Spleen (tissue), 11 donors: ENCODE measurements around the gene ARHGAP20. TPM values are rescaled to one million over a fixed set of nuclear protein-coding genes. Genes with fewer than 3 reads are reported as not detected.

Source experiments
- DNase-seq: peaks from one replicate; pipeline ENCODE4 v3.0.0-alpha.2; 2020
- H3K27ac ChIP-seq, 8 donors: fragments of 200-600 bp; sonication (generic) in 7 of 8; 1 replicate in 4 of 8; 2 replicates in 4 of 8; pipeline versions ENCODE4 v1.5.0 to v1.8.0; 2016 to 2021; ENCODE audit warnings: inconsistent platforms in 4 of 8, mild to moderate bottlenecking in 4 of 8, moderate library complexity in 1 of 8
- H3K27me3 ChIP-seq, 7 donors: fragments of 200-600 bp; sonication (generic) in 6 of 7; replicated peaks in 1 of 7; 1 replicate in 4 of 7; 2 replicates in 3 of 7; pipeline versions ENCODE4 v1.5.0 to v1.8.0; 2016 to 2021; ENCODE audit warnings: inconsistent platforms in 3 of 7, mild to moderate bottlenecking in 1 of 7
- H3K36me3 ChIP-seq, 6 donors: fragments of 200-600 bp; sonication (generic) in 5 of 6; 1 replicate in 4 of 6; 2 replicates in 2 of 6; pipeline versions ENCODE4 v1.5.0 to v1.8.0; 2016 to 2021; ENCODE audit warnings: inconsistent platforms in 2 of 6
- H3K4me1 ChIP-seq, 6 donors: fragments of 200-600 bp; sonication (generic) in 5 of 6; 1 replicate in 3 of 6; 2 replicates in 3 of 6; pipeline versions ENCODE4 v1.5.0 to v1.8.0; 2016 to 2021; ENCODE audit warnings: inconsistent platforms in 3 of 6
- H3K4me3 ChIP-seq, 8 donors: fragments of 200-600 bp; sonication (generic) in 7 of 8; 1 replicate in 4 of 8; 2 replicates in 4 of 8; pipeline versions ENCODE4 v1.5.0 to v1.8.0; 2016 to 2021; ENCODE audit warnings: inconsistent platforms in 4 of 8, mild to moderate bottlenecking in 4 of 8, moderate library complexity in 2 of 8
- H3K9me3 ChIP-seq, 8 donors: fragments of 200-600 bp; sonication (generic) in 7 of 8; 1 replicate in 4 of 8; 2 replicates in 4 of 8; pipeline versions ENCODE4 v1.5.0 to v1.8.0; 2016 to 2021; ENCODE audit warnings: inconsistent platforms in 4 of 8
- CTCF ChIP-seq, 11 experiments: fragments of 200-600 bp in 7 of 11; fragments of 450-650 bp in 4 of 11; sonication (generic) in 4 of 11; IDR thresholded peaks in 8 of 11; conservative IDR thresholded peaks in 3 of 11; 1 replicate in 7 of 11; 2 replicates in 4 of 11; pipeline versions ENCODE4 v1.4.0 to v1.8.0; 2016 to 2021; ENCODE audit warnings: antibody characterized with exemption in 11 of 11, inconsistent platforms in 4 of 11, mild to moderate bottlenecking in 1 of 11
- POLR2A ChIP-seq, 3 donors: fragments of 450-650 bp; IDR thresholded peaks; one replicate each; pipeline ENCODE4 v1.5.1; 2017; ENCODE audit warnings: antibody characterized with exemption in 3 of 3, mild to moderate bottlenecking in 1 of 3
- POLR2AphosphoS5 ChIP-seq, 3 donors: sonication (generic); formaldehyde crosslinking; IDR thresholded peaks; one replicate each; pipeline ENCODE4 v1.5.1; 2017; ENCODE audit warnings: antibody characterized with exemption in 3 of 3
- WGBS, 5 donors: extraction: QIAGEN DNeasy Blood & Tissue Kit in 3 of 5; methylation state at CpG; one replicate each; pipeline versions ENCODE4 v1.1.5 to v1.1.7; 2013 to 2018; 5-methylcytosine and 5-hydroxymethylcytosine counted together
- intact Hi-C: fragments of 100-400 bp; cut with DNase I; formaldehyde crosslinking; loops from one replicate; pipeline ENCODE4 v1.15.0; 2023; ENCODE audit warnings: low total_unique reads
- polyA plus RNA-seq, 3 donors: library from polyadenylated mRNA; stranded (reverse); fragments of 200-250 nt; gene quantifications; one replicate each; pipeline ENCODE4 v1.2.1, GENCODE V29; 2013
- total RNA-seq, 7 donors: library from RNA; depleted of rRNA in 3 of 7; stranded (reverse); fragments of >200 nt in 3 of 7; fragmentation: NEBNext Ultra II Directional in 4 of 7; extraction: Animal tissue kit (Norgen Biotek cat#: 25700) in 4 of 7; gene quantifications; one replicate each; pipeline versions ENCODE4 v1.1.0 to v1.2.1, GENCODE V29; 2016 to 2021
- donor health status: healthy with polysubstance abuse.
- donor health status: DM: no; HTN: no; CAD: no; lungs with moderate emphysema.
- donor health status: DM: no; HTN: no; CAD: no.
- donor health status: Bipolar disorder and iron deficiency.
- donor health status: healthy.
- donor health status: DM: no; HTN: no; CAD: no.
- donor health status: DM: yes; HTN: yes; CAD: no.

ARHGAP20 gene
- total and polyA plus RNA-seq, 10 donors: 0.15 to 11.0 (median 1.5) TPM

GRCh38 chr11:110691926-110692325 is 20.3 kb downstream of the ARHGAP20 start:
- H3K4me3 ChIP-seq: no peak overlapping the region
- no peaks in the 10 kb centered on the region for H3K4me1 ChIP-seq
- H3K36me3 ChIP-seq: no peaks in the 10 kb centered on the region
- WGBS, 5 donors: 88 to 96% (median 90%) methylated on average over 4 of the region's 4 CpGs
- no peak for TF ChIP-seq CTCF (IDR thresholded peaks at IDR 0.05 in 8 of 11, conservative IDR thresholded peaks at IDR 0.05 in 3 of 11)
- no peak for TF ChIP-seq POLR2A (IDR thresholded peaks at IDR 0.05)
- no peak for TF ChIP-seq POLR2AphosphoS5 (IDR thresholded peaks at IDR 0.05)
- peaks cover 0 to 6% (median 0%) of the 10 kb centered on the region in 8 donors for H3K9me3 ChIP-seq
- H3K27ac ChIP-seq: no peak overlapping the region
- intact Hi-C loops: no loop called here
- DNase-seq: no peak
- no peaks in the 10 kb centered on the region for H3K27me3 ChIP-seq

- DNase-seq: no peak
- Histone ChIP-seq H3K27ac (no peak overlapping the region), H3K36me3 (no peaks in the 10 kb centered on the region), H3K9me3 (no peaks in the 10 kb centered on the region), H3K4me3 (no peak overlapping the region), H3K4me1 (no peaks in the 10 kb centered on the region), H3K27me3 (no peaks in the 10 kb centered on the region)
- WGBS, 5 donors: 87 to 97% (median 92%) methylated on average over 4 of the region's 4 CpGs
- intact Hi-C loops: no loop called here
- no peak for TF ChIP-seq CTCF (IDR thresholded peaks at IDR 0.05 in 8 of 11, conservative IDR thresholded peaks at IDR 0.05 in 3 of 11)
- no peak for TF ChIP-seq POLR2AphosphoS5 (IDR thresholded peaks at IDR 0.05)
- no peak for TF ChIP-seq POLR2A (IDR thresholded peaks at IDR 0.05)
Observed at GRCh38 chr11:110689306-110689705, 22.9 kb downstream of the ARHGAP20 start.

GRCh38 chr11:110679323-110679975 is 32.8 kb downstream of the ARHGAP20 start:
- H3K27ac ChIP-seq: no peak overlapping the region
- DNase-seq: no peak
- TF ChIP-seq POLR2AphosphoS5 (IDR thresholded peaks at IDR 0.05): no peak
- TF ChIP-seq CTCF (IDR thresholded peaks at IDR 0.05 in 8 of 11, conservative IDR thresholded peaks at IDR 0.05 in 3 of 11): no peak
- H3K4me3 ChIP-seq: no peak overlapping the region
- no peaks in the 10 kb centered on the region for H3K4me1 ChIP-seq
- no peaks in the 10 kb centered on the region for H3K36me3 ChIP-seq
- no peaks in the 10 kb centered on the region for H3K27me3 ChIP-seq
- H3K9me3 ChIP-seq: peaks cover 0 to 5% (median 0%) of the 10 kb centered on the region in 8 donors
- intact Hi-C loops: no loop called here
- WGBS, 5 donors: 77 to 90% (median 86%) methylated on average over 2 of the region's 2 CpGs

- no peak for DNase-seq
- 87 to 93% (median 89%) methylated on average over 2 of the region's 2 CpGs for WGBS, 5 donors
Observed at GRCh38 chr11:110675548-110675947, 36.7 kb downstream of the ARHGAP20 start.

More at GRCh38 chr11:110675548-110675947, 36.7 kb downstream of the ARHGAP20 start:
- Histone ChIP-seq H3K4me3 (no peak overlapping the region), H3K27me3 (no peaks in the 10 kb centered on the region), H3K27ac (no peak overlapping the region), H3K4me1 (no peaks in the 10 kb centered on the region), H3K36me3 (no peaks in the 10 kb centered on the region), H3K9me3 (peaks cover 0 to 7% (median 5%) of the 10 kb centered on the region in 8 donors)
- TF ChIP-seq POLR2A (IDR thresholded peaks at IDR 0.05) (no peak), CTCF (IDR thresholded peaks at IDR 0.05 in 8 of 11, conservative IDR thresholded peaks at IDR 0.05 in 3 of 11) (no peak)
- intact Hi-C loops: no loop called here
